Liver (tissue), 9 donors: ENCODE results near the gene HPD. TPM values are rescaled to one million over a fixed set of nuclear protein-coding genes. Genes with fewer than 3 reads are reported as not detected.
A peak's percentile ranks its signal among the peaks of the same experiment; 100 is the strongest.

Experiments
- DNase-seq: peaks from one replicate; pipeline ENCODE4 v3.0.0-alpha.2; 2017; ENCODE audit warnings: low spot score
- H3K27ac ChIP-seq, 2 donors: one replicate each; pipeline ENCODE4 v1.7.0; 2013; ENCODE audit warnings: inconsistent platforms in 2 of 2, low read length in 2 of 2, control low read depth in 1 of 2, low read depth in 1 of 2, mild to moderate bottlenecking in 1 of 2
- H3K27me3 ChIP-seq, 4 donors: one replicate each; pipeline versions ENCODE4 v1.6.1 to v1.7.0; 2013; ENCODE audit warnings: low read length in 3 of 4, inconsistent platforms in 1 of 4, mild to moderate bottlenecking in 1 of 4, moderate library complexity in 1 of 4; ENCODE audit not compliant: control insufficient read depth in 4 of 4, insufficient read depth in 4 of 4
- H3K36me3 ChIP-seq, 4 donors: one replicate each; pipeline versions ENCODE4 v1.6.1 to v1.7.0; 2013; ENCODE audit warnings: low read length in 3 of 4, mild to moderate bottlenecking in 3 of 4, low read depth in 1 of 4, moderate library complexity in 1 of 4; ENCODE audit not compliant: control insufficient read depth in 4 of 4, insufficient read depth in 3 of 4
- H3K4me1 ChIP-seq, 4 donors: one replicate each; pipeline versions ENCODE4 v1.6.1 to v1.7.0; 2013; ENCODE audit warnings: low read length in 3 of 4, mild to moderate bottlenecking in 3 of 4, moderate library complexity in 1 of 4; ENCODE audit not compliant: control insufficient read depth in 4 of 4, insufficient read depth in 4 of 4
- H3K4me3 ChIP-seq, 3 donors: one replicate each; pipeline versions ENCODE4 v1.6.1 to v1.7.0; 2013; ENCODE audit warnings: low read length in 3 of 3, control low read depth in 1 of 3, low read depth in 1 of 3, mild to moderate bottlenecking in 1 of 3
- H3K9ac ChIP-seq, 2 donors: one replicate each; pipeline ENCODE4 v1.7.0; 2013; ENCODE audit warnings: low read length in 2 of 2, mild to moderate bottlenecking in 2 of 2, moderate library complexity in 2 of 2, control low read depth in 1 of 2, low read depth in 1 of 2
- H3K9me3 ChIP-seq, 4 donors: one replicate each; pipeline versions ENCODE4 v1.6.1 to v1.7.0; 2013; ENCODE audit warnings: low read length in 3 of 4; ENCODE audit not compliant: control insufficient read depth in 4 of 4
- EGR1 ChIP-seq, 2 donors: IDR thresholded peaks; 2 replicates each; pipeline ENCODE4 v1.6.1; 2016 to 2018; ENCODE audit warnings: antibody characterized with exemption in 2 of 2, low read depth in 2 of 2
- FOXA1 ChIP-seq: IDR thresholded peaks from 2 replicates; pipeline ENCODE4 v1.6.1; 2016; ENCODE audit warnings: antibody characterized with exemption
- FOXA2 ChIP-seq: IDR thresholded peaks from 2 replicates; pipeline ENCODE4 v1.6.1; 2016; ENCODE audit warnings: antibody characterized with exemption
- GABPA ChIP-seq, 2 donors: IDR thresholded peaks in 1 of 2; conservative IDR thresholded peaks in 1 of 2; 2 replicates each; pipeline ENCODE4 v1.6.1; 2016; ENCODE audit warnings: antibody characterized with exemption in 2 of 2, mild to moderate bottlenecking in 1 of 2, moderate library complexity in 1 of 2
- HNF4A ChIP-seq, 2 donors: conservative IDR thresholded peaks; 2 replicates each; pipeline ENCODE4 v1.6.1; 2016; ENCODE audit warnings: antibody characterized with exemption in 2 of 2, mild to moderate bottlenecking in 2 of 2
- HNF4G ChIP-seq: IDR thresholded peaks from 2 replicates; pipeline ENCODE4 v1.6.1; 2016; ENCODE audit warnings: antibody characterized with exemption
- JUND ChIP-seq, 2 donors: IDR thresholded peaks; 2 replicates each; pipeline ENCODE4 v1.6.1; 2016; ENCODE audit warnings: antibody characterized with exemption in 2 of 2
- NR2F2 ChIP-seq: IDR thresholded peaks from 2 replicates; pipeline ENCODE4 v1.6.1; 2016; ENCODE audit warnings: antibody characterized with exemption
- RXRA ChIP-seq, 2 donors: IDR thresholded peaks; 2 replicates each; pipeline ENCODE4 v1.6.1; 2017 to 2018; ENCODE audit warnings: antibody characterized with exemption in 2 of 2, mild to moderate bottlenecking in 1 of 2
- SP1 ChIP-seq: IDR thresholded peaks from 2 replicates; pipeline ENCODE4 v1.6.1; 2018; ENCODE audit warnings: antibody characterized with exemption, mild to moderate bottlenecking
- TAF1 ChIP-seq: conservative IDR thresholded peaks from 2 replicates; pipeline ENCODE4 v1.6.1; 2016; ENCODE audit warnings: antibody characterized with exemption, mild to moderate bottlenecking
- YY1 ChIP-seq: IDR thresholded peaks from 2 replicates; pipeline ENCODE4 v1.6.1; 2016; ENCODE audit warnings: antibody characterized with exemption, mild to moderate bottlenecking
- WGBS: extraction: QIAGEN DNeasy Blood & Tissue Kit; methylation state at CpG from one replicate; pipeline ENCODE4 v1.1.7; 2013; 5-methylcytosine and 5-hydroxymethylcytosine counted together
- polyA plus RNA-seq, 2 donors: library from polyadenylated mRNA; stranded (reverse) in 1 of 2; unstranded in 1 of 2; fragments of 200-250 nt in 1 of 2; fragments of >200 nt in 1 of 2; fragmentation: Nextera tagmentation in 1 of 2; extraction: Ambion mirVana in 1 of 2; gene quantifications; one replicate each; pipeline versions ENCODE4 v1.2.1 to v1.2.3, GENCODE V29; 2013 to 2015
- total RNA-seq, 2 donors: library from RNA; depleted of rRNA; stranded (reverse); fragments of >200 nt; gene quantifications; one replicate each; pipeline ENCODE4 v1.2.3, GENCODE V29; 2014
- TF ChIP-seq, protein P1 (sequence below): IDR thresholded peaks from 2 replicates; pipeline ENCODE4 v1.6.1; 2016; ENCODE audit warnings: antibody characterized with exemption, mild to moderate bottlenecking
- TF ChIP-seq, protein P2 (sequence below): IDR thresholded peaks from 2 replicates; pipeline ENCODE4 v1.6.1; 2016; ENCODE audit warnings: antibody characterized with exemption
- TF ChIP-seq, protein P3 (sequence below): IDR thresholded peaks from 2 replicates; pipeline ENCODE4 v1.6.1; 2016; ENCODE audit warnings: antibody characterized with exemption
- TF ChIP-seq, protein P4 (sequence below): IDR thresholded peaks from 2 replicates; pipeline ENCODE4 v1.6.1; 2016; ENCODE audit warnings: antibody characterized with exemption
- TF ChIP-seq, protein P5 (sequence below): fragments of 150-350 bp; IDR thresholded peaks from 2 replicates; pipeline ENCODE4 v1.5.1; 2017; ENCODE audit warnings: improper control_type of control experiment, low read depth, low read length; ENCODE audit not compliant: missing input control
- donor health status: healthy.
- donor health status: healthy.
- donor health status: healthy.
- donor health status: healthy.
- donor health status: healthy.

Gene HPD
- total and polyA plus RNA-seq, 4 donors, result 31.3 to 812 (median 509) TPM

DNA sequence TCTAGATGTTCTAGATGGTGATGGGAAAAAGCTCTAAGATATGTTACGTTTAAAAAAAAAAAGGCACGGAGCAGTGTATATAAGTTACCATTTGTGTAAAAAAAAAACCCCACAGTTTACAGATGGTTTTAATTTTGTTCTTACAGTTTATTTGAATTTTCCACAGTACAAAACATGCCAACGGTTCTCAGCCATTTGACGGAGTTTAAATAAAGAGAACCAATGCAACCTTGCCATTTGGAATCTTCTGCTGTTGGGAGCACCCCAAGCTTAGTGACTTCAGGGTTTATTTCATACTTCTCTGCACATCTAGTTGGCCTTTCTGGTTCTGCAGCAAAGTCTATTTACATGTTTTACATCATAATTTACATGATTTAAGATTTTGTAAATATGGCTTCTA is 7.7 kb upstream of the HPD start:
- 91% methylated on average over 4 of the region's 4 CpGs for WGBS
- no peaks in the 10 kb centered on the region for H3K27me3 ChIP-seq
- DNase-seq, result no peak
- peaks cover 0 to 13% (median 5%) of the 10 kb centered on the region in 4 donors for H3K4me1 ChIP-seq
- H3K9me3 ChIP-seq, result no peaks in the 10 kb centered on the region
- H3K9ac ChIP-seq, result no peak overlapping the region
- no peak overlapping the region for H3K4me3 ChIP-seq
- no peak overlapping the region for H3K27ac ChIP-seq
- peaks cover 0 to 3% (median 0%) of the 10 kb centered on the region in 4 donors for H3K36me3 ChIP-seq
- TF ChIP-seq, protein P1, sequence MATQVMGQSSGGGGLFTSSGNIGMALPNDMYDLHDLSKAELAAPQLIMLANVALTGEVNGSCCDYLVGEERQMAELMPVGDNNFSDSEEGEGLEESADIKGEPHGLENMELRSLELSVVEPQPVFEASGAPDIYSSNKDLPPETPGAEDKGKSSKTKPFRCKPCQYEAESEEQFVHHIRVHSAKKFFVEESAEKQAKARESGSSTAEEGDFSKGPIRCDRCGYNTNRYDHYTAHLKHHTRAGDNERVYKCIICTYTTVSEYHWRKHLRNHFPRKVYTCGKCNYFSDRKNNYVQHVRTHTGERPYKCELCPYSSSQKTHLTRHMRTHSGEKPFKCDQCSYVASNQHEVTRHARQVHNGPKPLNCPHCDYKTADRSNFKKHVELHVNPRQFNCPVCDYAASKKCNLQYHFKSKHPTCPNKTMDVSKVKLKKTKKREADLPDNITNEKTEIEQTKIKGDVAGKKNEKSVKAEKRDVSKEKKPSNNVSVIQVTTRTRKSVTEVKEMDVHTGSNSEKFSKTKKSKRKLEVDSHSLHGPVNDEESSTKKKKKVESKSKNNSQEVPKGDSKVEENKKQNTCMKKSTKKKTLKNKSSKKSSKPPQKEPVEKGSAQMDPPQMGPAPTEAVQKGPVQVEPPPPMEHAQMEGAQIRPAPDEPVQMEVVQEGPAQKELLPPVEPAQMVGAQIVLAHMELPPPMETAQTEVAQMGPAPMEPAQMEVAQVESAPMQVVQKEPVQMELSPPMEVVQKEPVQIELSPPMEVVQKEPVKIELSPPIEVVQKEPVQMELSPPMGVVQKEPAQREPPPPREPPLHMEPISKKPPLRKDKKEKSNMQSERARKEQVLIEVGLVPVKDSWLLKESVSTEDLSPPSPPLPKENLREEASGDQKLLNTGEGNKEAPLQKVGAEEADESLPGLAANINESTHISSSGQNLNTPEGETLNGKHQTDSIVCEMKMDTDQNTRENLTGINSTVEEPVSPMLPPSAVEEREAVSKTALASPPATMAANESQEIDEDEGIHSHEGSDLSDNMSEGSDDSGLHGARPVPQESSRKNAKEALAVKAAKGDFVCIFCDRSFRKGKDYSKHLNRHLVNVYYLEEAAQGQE, result no peak
- no peak for TF ChIP-seq FOXA2
- no peak for TF ChIP-seq TAF1
- TF ChIP-seq JUND (IDR thresholded peaks at IDR 0.05), result no peak
- TF ChIP-seq, protein P2, sequence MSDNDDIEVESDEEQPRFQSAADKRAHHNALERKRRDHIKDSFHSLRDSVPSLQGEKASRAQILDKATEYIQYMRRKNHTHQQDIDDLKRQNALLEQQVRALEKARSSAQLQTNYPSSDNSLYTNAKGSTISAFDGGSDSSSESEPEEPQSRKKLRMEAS, result no peak
- TF ChIP-seq FOXA1, result no peak
- TF ChIP-seq, protein P3, sequence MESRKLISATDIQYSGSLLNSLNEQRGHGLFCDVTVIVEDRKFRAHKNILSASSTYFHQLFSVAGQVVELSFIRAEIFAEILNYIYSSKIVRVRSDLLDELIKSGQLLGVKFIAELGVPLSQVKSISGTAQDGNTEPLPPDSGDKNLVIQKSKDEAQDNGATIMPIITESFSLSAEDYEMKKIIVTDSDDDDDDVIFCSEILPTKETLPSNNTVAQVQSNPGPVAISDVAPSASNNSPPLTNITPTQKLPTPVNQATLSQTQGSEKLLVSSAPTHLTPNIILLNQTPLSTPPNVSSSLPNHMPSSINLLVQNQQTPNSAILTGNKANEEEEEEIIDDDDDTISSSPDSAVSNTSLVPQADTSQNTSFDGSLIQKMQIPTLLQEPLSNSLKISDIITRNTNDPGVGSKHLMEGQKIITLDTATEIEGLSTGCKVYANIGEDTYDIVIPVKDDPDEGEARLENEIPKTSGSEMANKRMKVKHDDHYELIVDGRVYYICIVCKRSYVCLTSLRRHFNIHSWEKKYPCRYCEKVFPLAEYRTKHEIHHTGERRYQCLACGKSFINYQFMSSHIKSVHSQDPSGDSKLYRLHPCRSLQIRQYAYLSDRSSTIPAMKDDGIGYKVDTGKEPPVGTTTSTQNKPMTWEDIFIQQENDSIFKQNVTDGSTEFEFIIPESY, result no peak
- TF ChIP-seq RXRA (IDR thresholded peaks at IDR 0.05), result no peak
- TF ChIP-seq SP1, result no peak

DNA sequence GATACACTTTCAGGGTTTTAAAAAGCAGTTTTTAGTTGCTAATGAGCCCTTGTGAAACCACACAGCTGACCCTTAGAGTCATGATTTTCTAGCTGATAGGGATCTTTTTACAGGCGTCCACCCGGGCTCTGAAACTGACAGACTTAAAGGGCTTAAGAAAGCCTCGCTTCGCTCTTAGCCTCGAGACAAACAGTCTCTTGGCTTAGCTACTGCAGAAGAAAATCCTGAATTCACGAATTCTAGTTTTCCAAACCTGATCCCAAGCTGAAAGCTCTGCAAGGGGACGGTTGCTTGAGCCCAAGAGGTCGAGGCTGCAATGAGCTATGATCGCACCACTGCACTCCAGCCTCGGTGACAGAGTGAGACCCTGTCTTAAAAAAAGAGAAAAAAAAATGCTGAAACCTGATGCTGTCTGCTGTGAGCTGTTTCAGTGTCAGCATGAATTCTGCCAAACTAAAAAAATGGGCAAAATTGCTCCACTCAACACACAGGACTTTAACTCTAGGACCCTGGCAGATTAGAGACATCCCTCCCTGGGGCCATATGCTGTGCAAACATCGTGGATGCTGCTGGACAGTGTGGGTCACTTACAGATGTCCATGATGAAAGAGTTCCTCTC is 3.1 kb upstream of the HPD start:
- Histone ChIP-seq H3K9ac (peak overlapping the region in 1 of 2 donors; percentile 28), H3K9me3 (no peaks in the 10 kb centered on the region), H3K27ac (peak overlapping the region in 1 of 2 donors; percentile 46), H3K27me3 (no peaks in the 10 kb centered on the region), H3K4me1 (peaks cover 6 to 46% (median 20%) of the 10 kb centered on the region in 4 donors), H3K4me3 (no peak overlapping the region), H3K36me3 (peaks cover 0 to 3% (median under 1%) of the 10 kb centered on the region in 4 donors)
- WGBS, result 55% methylated on average over 11 of the region's 11 CpGs
- no peak for DNase-seq
- TF ChIP-seq TAF1, result no peak
- TF ChIP-seq, protein P1, result no peak
- TF ChIP-seq, protein P4, sequence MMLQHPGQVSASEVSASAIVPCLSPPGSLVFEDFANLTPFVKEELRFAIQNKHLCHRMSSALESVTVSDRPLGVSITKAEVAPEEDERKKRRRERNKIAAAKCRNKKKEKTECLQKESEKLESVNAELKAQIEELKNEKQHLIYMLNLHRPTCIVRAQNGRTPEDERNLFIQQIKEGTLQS, result no peak
- TF ChIP-seq SP1, result no peak
- no peak for TF ChIP-seq GABPA (IDR thresholded peaks at IDR 0.05 in 1 of 2, conservative IDR thresholded peaks at IDR 0.05 in 1 of 2)
- no peak for TF ChIP-seq HNF4G
- no peak for TF ChIP-seq YY1
- TF ChIP-seq FOXA1, result no peak
- TF ChIP-seq EGR1 (IDR thresholded peaks at IDR 0.05; ENCODE audit: low read depth in 2 of 2), result no peak
- TF ChIP-seq, protein P3, result no peak
- TF ChIP-seq, protein P5, sequence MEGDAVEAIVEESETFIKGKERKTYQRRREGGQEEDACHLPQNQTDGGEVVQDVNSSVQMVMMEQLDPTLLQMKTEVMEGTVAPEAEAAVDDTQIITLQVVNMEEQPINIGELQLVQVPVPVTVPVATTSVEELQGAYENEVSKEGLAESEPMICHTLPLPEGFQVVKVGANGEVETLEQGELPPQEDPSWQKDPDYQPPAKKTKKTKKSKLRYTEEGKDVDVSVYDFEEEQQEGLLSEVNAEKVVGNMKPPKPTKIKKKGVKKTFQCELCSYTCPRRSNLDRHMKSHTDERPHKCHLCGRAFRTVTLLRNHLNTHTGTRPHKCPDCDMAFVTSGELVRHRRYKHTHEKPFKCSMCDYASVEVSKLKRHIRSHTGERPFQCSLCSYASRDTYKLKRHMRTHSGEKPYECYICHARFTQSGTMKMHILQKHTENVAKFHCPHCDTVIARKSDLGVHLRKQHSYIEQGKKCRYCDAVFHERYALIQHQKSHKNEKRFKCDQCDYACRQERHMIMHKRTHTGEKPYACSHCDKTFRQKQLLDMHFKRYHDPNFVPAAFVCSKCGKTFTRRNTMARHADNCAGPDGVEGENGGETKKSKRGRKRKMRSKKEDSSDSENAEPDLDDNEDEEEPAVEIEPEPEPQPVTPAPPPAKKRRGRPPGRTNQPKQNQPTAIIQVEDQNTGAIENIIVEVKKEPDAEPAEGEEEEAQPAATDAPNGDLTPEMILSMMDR, result no peak
- TF ChIP-seq NR2F2, result no peak
- no peak for TF ChIP-seq HNF4A (conservative IDR thresholded peaks at IDR 0.05)
- TF ChIP-seq, protein P2, result no peak
- no peak for TF ChIP-seq FOXA2
